ENCODE results near the gene HMCN2.

HMCN2 gene

DNA sequence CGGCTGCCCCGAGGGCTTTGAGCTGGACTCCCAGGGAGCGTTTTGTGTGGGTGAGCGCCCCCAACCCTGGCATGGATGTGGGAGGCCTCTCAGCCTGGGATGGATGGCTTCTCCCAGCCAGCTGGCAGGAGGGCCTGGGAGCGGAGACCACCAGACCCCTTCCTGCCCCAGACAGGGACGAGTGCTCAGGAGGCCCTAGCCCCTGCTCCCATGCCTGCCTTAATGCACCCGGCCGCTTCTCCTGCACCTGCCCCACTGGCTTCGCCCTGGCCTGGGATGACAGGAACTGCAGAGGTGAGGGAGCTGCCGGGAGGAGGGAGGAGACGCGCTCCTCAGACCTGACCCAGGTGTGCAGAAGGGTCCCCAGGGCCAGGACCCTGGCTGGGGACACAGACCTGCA lies 161.8 kb downstream of the HMCN2 start:
- Histone ChIP-seq H3K9ac (ENCODE audit: low read length) (no peak overlapping the region), H4K20me1 (ENCODE audit: insufficient read depth, low read length) (no peaks in the 10 kb centered on the region), H3K27me3 (ENCODE audit: low read depth, low read length) (no peaks in the 10 kb centered on the region), H3K4me2 (ENCODE audit: low read length) (no peak overlapping the region), H3K79me2 (ENCODE audit: low read length) (no peaks in the 10 kb centered on the region), H3K4me1 (ENCODE audit: low read length) (peaks cover 14% of the 10 kb centered on the region), H3K36me3 (replicated peaks; ENCODE audit: low read depth, low read length) (no peaks in the 10 kb centered on the region), H3K27ac (ENCODE audit: low read length) (no peak overlapping the region), H2AFZ (ENCODE audit: low read depth, low read length) (no peak overlapping the region), H3K9me3 (ENCODE audit: insufficient read depth, low read length) (no peaks in the 10 kb centered on the region), H3K4me3 (ENCODE audit: low read length) (no peak overlapping the region)
- TF ChIP-seq, protein P1, sequence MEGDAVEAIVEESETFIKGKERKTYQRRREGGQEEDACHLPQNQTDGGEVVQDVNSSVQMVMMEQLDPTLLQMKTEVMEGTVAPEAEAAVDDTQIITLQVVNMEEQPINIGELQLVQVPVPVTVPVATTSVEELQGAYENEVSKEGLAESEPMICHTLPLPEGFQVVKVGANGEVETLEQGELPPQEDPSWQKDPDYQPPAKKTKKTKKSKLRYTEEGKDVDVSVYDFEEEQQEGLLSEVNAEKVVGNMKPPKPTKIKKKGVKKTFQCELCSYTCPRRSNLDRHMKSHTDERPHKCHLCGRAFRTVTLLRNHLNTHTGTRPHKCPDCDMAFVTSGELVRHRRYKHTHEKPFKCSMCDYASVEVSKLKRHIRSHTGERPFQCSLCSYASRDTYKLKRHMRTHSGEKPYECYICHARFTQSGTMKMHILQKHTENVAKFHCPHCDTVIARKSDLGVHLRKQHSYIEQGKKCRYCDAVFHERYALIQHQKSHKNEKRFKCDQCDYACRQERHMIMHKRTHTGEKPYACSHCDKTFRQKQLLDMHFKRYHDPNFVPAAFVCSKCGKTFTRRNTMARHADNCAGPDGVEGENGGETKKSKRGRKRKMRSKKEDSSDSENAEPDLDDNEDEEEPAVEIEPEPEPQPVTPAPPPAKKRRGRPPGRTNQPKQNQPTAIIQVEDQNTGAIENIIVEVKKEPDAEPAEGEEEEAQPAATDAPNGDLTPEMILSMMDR (IDR thresholded peaks at IDR 0.05; ENCODE audit: low read depth, low read length): no peak
- no peak for TF ChIP-seq EZH2phosphoT487 (IDR thresholded peaks at IDR 0.05; ENCODE audit: low read depth)

DNA sequence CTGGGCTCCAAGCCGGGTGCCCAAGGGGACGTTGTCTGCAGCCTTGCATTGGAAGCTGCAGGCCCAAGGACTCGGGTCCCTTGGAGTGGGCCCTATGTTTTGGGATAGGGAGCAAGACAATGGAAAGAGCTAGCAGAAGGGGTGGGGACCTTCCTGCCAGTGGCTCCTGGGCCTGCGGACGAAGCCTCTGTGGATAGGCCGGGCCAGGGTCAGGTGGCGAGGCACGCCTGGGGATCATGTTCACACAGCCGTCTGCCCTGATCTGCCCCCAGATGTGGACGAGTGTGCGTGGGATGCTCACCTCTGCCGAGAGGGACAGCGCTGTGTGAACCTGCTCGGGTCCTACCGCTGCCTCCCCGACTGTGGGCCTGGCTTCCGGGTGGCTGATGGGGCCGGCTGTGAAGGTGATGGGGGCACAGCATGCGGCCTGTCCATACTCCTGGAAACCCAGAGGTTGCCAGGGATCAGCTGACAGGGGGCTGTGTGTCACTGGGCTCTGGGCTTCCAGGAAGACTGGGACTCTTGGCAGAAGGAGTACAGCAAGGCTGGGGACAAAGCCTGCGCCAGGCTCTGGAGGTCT lies 162.6 kb downstream of the HMCN2 start:
- Histone ChIP-seq H3K27me3 (ENCODE audit: low read depth, low read length) (no peaks in the 10 kb centered on the region), H3K27ac (ENCODE audit: low read length) (no peak overlapping the region), H3K4me1 (ENCODE audit: low read length) (peaks cover 8% of the 10 kb centered on the region), H4K20me1 (ENCODE audit: insufficient read depth, low read length) (no peaks in the 10 kb centered on the region), H2AFZ (ENCODE audit: low read depth, low read length) (no peak overlapping the region), H3K9me3 (ENCODE audit: insufficient read depth, low read length) (no peaks in the 10 kb centered on the region), H3K4me3 (ENCODE audit: low read length) (no peak overlapping the region), H3K4me2 (ENCODE audit: low read length) (no peak overlapping the region), H3K79me2 (ENCODE audit: low read length) (no peaks in the 10 kb centered on the region), H3K36me3 (replicated peaks; ENCODE audit: low read depth, low read length) (no peaks in the 10 kb centered on the region), H3K9ac (ENCODE audit: low read length) (no peak overlapping the region)
- TF ChIP-seq, protein P1 (IDR thresholded peaks at IDR 0.05; ENCODE audit: low read depth, low read length): no peak
- no peak for TF ChIP-seq EZH2phosphoT487 (IDR thresholded peaks at IDR 0.05; ENCODE audit: low read depth)

DNA sequence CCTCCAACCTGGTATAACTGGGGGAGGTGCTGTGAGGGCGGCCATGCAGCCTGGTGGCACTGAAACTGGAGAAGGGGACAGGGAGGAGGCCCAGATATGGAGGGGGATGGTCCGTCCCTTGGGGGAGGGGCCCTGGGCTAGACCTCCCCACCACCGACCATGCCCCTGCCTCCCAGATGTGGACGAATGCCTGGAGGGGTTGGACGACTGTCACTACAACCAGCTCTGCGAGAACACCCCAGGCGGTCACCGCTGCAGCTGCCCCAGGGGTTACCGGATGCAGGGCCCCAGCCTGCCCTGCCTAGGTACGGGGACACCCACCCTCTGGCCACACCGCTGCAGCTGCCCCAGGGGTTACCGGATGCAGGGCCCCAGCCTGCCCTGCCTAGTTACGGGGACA lies 163.8 kb downstream of the HMCN2 start:
- Histone ChIP-seq H3K9ac (ENCODE audit: low read length) (no peak overlapping the region), H3K4me2 (ENCODE audit: low read length) (no peak overlapping the region), H3K4me1 (ENCODE audit: low read length) (no peaks in the 10 kb centered on the region), H3K9me3 (ENCODE audit: insufficient read depth, low read length) (no peaks in the 10 kb centered on the region), H3K36me3 (replicated peaks; ENCODE audit: low read depth, low read length) (no peaks in the 10 kb centered on the region), H3K79me2 (ENCODE audit: low read length) (no peaks in the 10 kb centered on the region), H3K27ac (ENCODE audit: low read length) (no peak overlapping the region), H4K20me1 (ENCODE audit: insufficient read depth, low read length) (no peaks in the 10 kb centered on the region), H3K27me3 (ENCODE audit: low read depth, low read length) (no peaks in the 10 kb centered on the region), H2AFZ (ENCODE audit: low read depth, low read length) (no peak overlapping the region), H3K4me3 (ENCODE audit: low read length) (no peak overlapping the region)
- TF ChIP-seq, protein P1 (IDR thresholded peaks at IDR 0.05; ENCODE audit: low read depth, low read length): no peak

DNA sequence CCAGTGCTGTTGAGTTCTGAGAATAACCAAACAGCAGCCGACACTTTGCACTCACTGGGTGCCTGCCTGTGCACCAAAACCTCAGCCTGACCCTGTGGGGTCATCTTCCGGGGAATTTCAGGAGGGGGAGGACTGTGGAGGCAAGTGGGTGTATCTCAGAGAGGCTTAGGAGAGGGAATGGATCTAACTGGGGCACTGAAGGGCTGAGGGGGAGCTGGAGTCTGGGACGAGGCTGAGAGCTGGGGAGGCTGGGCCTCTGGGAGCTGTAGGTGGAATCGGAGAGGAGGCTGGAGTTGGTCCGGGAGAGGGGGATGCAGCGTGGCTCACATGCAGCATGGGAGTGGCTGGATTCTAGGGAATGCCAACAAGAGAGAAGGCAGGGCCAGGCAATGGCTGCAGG lies 164.3 kb downstream of the HMCN2 start:
- no peaks in the 10 kb centered on the region for H3K36me3 ChIP-seq (replicated peaks; ENCODE audit: low read depth, low read length)
- H3K9ac ChIP-seq (ENCODE audit: low read length): no peak overlapping the region
- H3K79me2 ChIP-seq (ENCODE audit: low read length): no peaks in the 10 kb centered on the region
- no peaks in the 10 kb centered on the region for H3K4me1 ChIP-seq (ENCODE audit: low read length)
- no peak overlapping the region for H3K4me2 ChIP-seq (ENCODE audit: low read length)
- no peak overlapping the region for H2AFZ ChIP-seq (ENCODE audit: low read depth, low read length)
- H3K4me3 ChIP-seq (ENCODE audit: low read length): no peak overlapping the region
- H3K9me3 ChIP-seq (ENCODE audit: insufficient read depth, low read length): no peaks in the 10 kb centered on the region
- H4K20me1 ChIP-seq (ENCODE audit: insufficient read depth, low read length): no peaks in the 10 kb centered on the region
- no peak for TF ChIP-seq EZH2phosphoT487 (IDR thresholded peaks at IDR 0.05; ENCODE audit: low read depth)
- TF ChIP-seq, protein P1 (IDR thresholded peaks at IDR 0.05; ENCODE audit: low read depth, low read length): no peak
- H3K27ac ChIP-seq (ENCODE audit: low read length): no peak overlapping the region
- H3K27me3 ChIP-seq (ENCODE audit: low read depth, low read length): no peaks in the 10 kb centered on the region

All from OCI-LY3 (cell line).